Measurements from ENCODE around the gene IFT122. TPM values are rescaled to one million over a fixed set of nuclear protein-coding genes. Genes with fewer than 3 reads are reported as not detected.

The IFT122 gene
- total and polyA plus RNA-seq, 2 donors (not counting 3 experiments of a cell fraction or from before 2014, with no cell fraction given), result 38.4 to 41.7 TPM

DNA sequence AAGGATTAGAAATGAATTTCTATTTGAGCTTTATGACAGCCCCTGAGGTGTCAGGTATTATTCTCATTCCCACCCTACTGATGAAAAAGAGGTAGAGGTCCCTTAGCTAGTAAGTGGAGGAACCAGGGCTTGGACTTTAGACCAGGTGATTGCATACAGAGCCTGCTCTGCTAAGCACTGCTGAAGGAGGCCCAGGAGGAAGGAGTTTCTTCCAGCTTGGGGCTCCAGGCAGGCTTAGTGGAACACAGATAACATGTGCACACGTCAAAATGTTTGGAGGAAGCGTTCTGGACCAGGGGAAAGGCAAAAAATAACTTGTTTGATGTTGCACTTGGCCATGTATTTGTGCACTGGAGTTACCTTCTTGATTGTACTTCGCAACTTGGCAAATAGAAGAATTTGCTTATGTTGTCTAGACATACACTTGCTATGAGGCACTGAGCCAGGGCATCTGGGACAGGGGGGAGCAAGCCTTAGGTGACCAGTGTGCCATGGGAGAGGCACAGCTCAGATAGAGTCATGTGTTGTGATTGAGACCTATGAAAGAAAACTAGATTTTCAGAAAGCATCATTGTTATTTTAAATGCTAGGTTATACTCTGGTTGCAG, 22.4 kb downstream of the IFT122 start:
- Histone ChIP-seq H3K79me2 (ENCODE audit: control insufficient read depth, insufficient read depth, low read length) (no peaks in the 10 kb centered on the region), H4K20me1 (replicated peaks; ENCODE audit: control insufficient read depth, extremely low read depth, insufficient read depth, low read length) (no peaks in the 10 kb centered on the region), H3K36me3 (ENCODE audit: control insufficient read depth in 2 of 2, extremely low read depth in 1 of 2, insufficient read depth in 2 of 2, low read length in 2 of 2) (peaks cover 0 to 7% of the 10 kb centered on the region in 2 experiments), H3K9ac (replicated peaks; ENCODE audit: extremely low read depth, insufficient read depth, low read length) (no peak overlapping the region), H3K27ac (ENCODE audit: insufficient read depth, low read depth, low read length) (no peak overlapping the region), H3K9me3 (replicated peaks; ENCODE audit: control insufficient read depth, insufficient read depth, low read length) (no peaks in the 10 kb centered on the region), H3K4me1 (ENCODE audit: control insufficient read depth, extremely low read depth, insufficient read depth, low read length) (no peaks in the 10 kb centered on the region), H2AFZ (ENCODE audit: low read depth, low read length) (no peak overlapping the region), H3K9me1 (replicated peaks; ENCODE audit: control insufficient read depth, extremely low read depth, insufficient read depth, low read length) (no peaks in the 10 kb centered on the region), H3K27me3 (ENCODE audit: control insufficient read depth in 2 of 2, insufficient read depth in 2 of 2, low read length in 2 of 2) (no peaks in the 10 kb centered on the region), H3K4me2 (ENCODE audit: insufficient read depth, low read length) (no peak overlapping the region), H3K4me3 (replicated peaks in 1 of 3; ENCODE audit: insufficient read depth in 1 of 3, low read depth in 1 of 3, low read length in 3 of 3) (no peak overlapping the region)
- intact Hi-C loops (cut with micrococcal nuclease) (no loop called here), dilution Hi-C loops (cut with MboI; ENCODE audit: extremely low pct_ligation_motif_present, low sequenced_read_pairs) (no loop called here)
- POLR2A ChIA-PET, result no interaction called here
- TF ChIP-seq FOS (IDR thresholded peaks at IDR 0.05; ENCODE audit: borderline replicate concordance, insufficient read depth, low read length), result no peak
- TF ChIP-seq POLR2A (IDR thresholded peaks at IDR 0.05; ENCODE audit: low read depth, low read length), result no peak
- TF ChIP-seq POLR2AphosphoS5 (IDR thresholded peaks at IDR 0.05; ENCODE audit: insufficient read depth, low read depth, low read length), result no peak
- no peak for TF ChIP-seq GATA2 (IDR thresholded peaks at IDR 0.05; ENCODE audit: insufficient read depth, insufficient read length, low read depth, low read length)
- TF ChIP-seq MYC (IDR thresholded peaks at IDR 0.05; ENCODE audit: low read depth, low read length), result no peak
- no peak for TF ChIP-seq MAX (IDR thresholded peaks at IDR 0.05; ENCODE audit: insufficient read depth, insufficient read length)
- TF ChIP-seq CTCF (IDR thresholded peaks at IDR 0.05; ENCODE audit: extremely low read depth in 1 of 2, insufficient read depth in 1 of 2, low read depth in 1 of 2, low read length in 2 of 2), result no peak
- TF ChIP-seq EZH2 (IDR thresholded peaks at IDR 0.05; ENCODE audit: borderline replicate concordance, low read depth, low read length, severe bottlenecking), result no peak
- no peak for TF ChIP-seq JUN (IDR thresholded peaks at IDR 0.05; ENCODE audit: borderline replicate concordance, insufficient read depth, insufficient read length, low read depth)
- DNase-seq (ENCODE audit: low read depth, low spot score) (no peak), FAIRE-seq (no peak)
- no TSS peak for BruUV-seq (replicated peaks)
- CTCF ChIA-PET, result interaction anchor here (0.8 to 1.2 kb wide), 2 partner anchors 79 to 95 kb away, joined by 3 read pairs; no protein-coding TSS in a partner anchor

All from endothelial cell of umbilical vein (primary cell).